Esophagus muscularis mucosa (tissue), 3 donors: ENCODE data around the gene C1QTNF7.

Source experiments
- CTCF ChIP-seq, 3 experiments: fragments of 200-600 bp in 2 of 3; fragments of 450-650 bp in 1 of 3; sonication (generic) in 2 of 3; IDR thresholded peaks; one replicate each; pipeline ENCODE4 v1.5.1; 2017 to 2019; ENCODE audit warnings: antibody characterized with exemption in 3 of 3, mild to moderate bottlenecking in 2 of 3, moderate library complexity in 1 of 3
- EP300 ChIP-seq: sonication (generic); formaldehyde crosslinking; IDR thresholded peaks from one replicate; pipeline ENCODE4 v1.6.1; 2017; ENCODE audit warnings: antibody characterized with exemption

- TF ChIP-seq CTCF (IDR thresholded peaks at IDR 0.05) = no peak
- no peak for TF ChIP-seq EP300
These were observed 16.4 kb downstream of the C1QTNF7 start for GRCh38 chr4:15444276-15444675.
